MG63 (cell line): ENCODE data around the gene C1orf35. TPM values are rescaled to one million over a fixed set of nuclear protein-coding genes. Genes with fewer than 3 reads are reported as not detected.

ENCODE experiments used
- DNase-seq: peaks from one replicate; pipeline ENCODE4 v3.0.0-alpha.2; 2020
- H3K27me3 ChIP-seq: fragments of 250-450 bp; sonication (Bioruptor Pico); 2 replicates; pipeline ENCODE4 v1.5.1; 2020; ENCODE audit warnings: mild to moderate bottlenecking, moderate library complexity
- H3K36me3 ChIP-seq: fragments of 250-450 bp; sonication (Bioruptor Pico); 2 replicates; pipeline ENCODE4 v1.5.1; 2020; ENCODE audit warnings: mild to moderate bottlenecking, moderate library complexity
- H3K4me3 ChIP-seq: fragments of 250-450 bp; sonication (Bioruptor Pico); 2 replicates; pipeline ENCODE4 v1.5.1; 2020; ENCODE audit warnings: mild to moderate bottlenecking, moderate library complexity
- H3K9me3 ChIP-seq: fragments of 250-450 bp; sonication (Bioruptor Pico); 2 replicates; pipeline ENCODE4 v1.5.1; 2020; ENCODE audit warnings: mild to moderate bottlenecking, moderate library complexity
- total RNA-seq: library from RNA; depleted of rRNA; stranded (reverse); fragments of >200 nt; shearing (Covaris generic); gene quantifications from 2 replicates; pipeline ENCODE4 v1.2.3, GENCODE V29; 2014; ENCODE audit warnings: low replicate concordance

The C1orf35 gene
- total RNA-seq, 1 experiment from 2014 or later: 38.6 TPM

DNA sequence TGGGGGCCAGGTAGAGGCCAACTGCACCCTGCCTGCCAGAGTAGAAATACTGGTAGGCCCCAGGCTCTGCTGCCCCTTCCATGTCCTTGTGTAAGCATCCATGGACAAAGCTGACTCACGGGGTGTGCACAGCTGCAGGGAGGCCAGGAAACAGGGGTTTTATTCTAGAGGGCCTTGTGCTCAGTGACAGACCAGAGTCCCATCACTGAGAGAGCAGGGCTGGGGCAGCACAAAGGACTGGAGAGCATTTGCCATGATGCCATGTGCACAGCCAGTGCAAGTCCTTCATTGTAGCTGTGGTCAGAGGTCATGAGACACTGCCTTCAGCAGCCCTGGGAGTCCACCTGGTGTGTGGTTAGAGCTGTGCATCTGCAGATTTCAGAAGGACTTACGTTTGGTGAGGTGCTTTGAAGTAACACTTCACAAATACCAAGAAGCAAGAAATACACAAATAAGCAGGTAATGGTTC lies 12.5 kb downstream of the C1orf35 start:
- Histone ChIP-seq H3K9me3 (peaks cover 27% of the 10 kb centered on the region), H3K36me3 (peaks cover 94% of the 10 kb centered on the region), H3K27me3 (no peaks in the 10 kb centered on the region), H3K4me3 (no peak overlapping the region)
- DNase-seq: no peak

DNA sequence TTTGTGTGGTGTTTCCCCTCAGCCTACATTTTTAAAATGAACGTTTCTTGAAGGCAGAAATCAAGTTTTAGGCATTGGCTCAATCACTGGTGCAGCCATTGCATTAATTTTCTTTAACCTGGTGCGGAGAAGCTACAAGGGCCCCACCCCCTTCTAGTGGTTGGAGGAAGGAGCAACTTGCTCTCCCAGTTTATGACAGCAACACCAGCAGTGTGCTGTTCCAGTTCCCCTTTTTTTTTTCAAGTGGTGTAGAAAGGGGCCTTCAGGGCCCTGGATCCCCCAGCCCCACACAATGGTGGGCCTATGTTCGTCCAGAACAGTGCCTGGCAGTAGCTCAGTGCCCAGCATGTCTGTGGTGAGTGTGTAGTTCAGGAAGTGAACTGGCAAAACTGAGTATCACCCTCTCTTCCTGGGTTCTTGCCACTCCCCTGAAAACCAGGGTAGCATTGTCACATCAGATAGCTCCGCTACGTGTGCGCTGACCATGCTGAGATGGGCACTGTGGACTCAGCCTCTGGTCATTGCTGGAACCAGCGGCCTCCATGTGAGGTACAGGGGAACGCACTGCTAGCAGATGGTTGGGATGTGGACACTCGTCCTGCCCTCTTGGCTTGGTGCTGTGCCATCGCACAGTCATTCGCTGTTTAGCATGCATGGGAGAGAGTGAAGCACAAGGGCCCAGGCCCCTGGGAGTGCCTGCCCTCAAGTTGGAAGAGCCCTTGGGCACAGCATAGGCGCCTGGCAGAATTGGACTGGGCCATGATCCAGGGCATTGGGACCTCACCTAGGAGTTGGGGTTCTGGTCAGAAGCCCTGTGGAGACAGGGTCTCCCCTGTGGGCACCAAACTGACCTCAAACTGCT lies 13.4 kb downstream of the C1orf35 start:
- H3K9me3 ChIP-seq: peaks cover 25% of the 10 kb centered on the region
- no peak for DNase-seq
- no peaks in the 10 kb centered on the region for H3K27me3 ChIP-seq
- H3K36me3 ChIP-seq: peaks cover 94% of the 10 kb centered on the region
- H3K4me3 ChIP-seq: no peak overlapping the region

DNA sequence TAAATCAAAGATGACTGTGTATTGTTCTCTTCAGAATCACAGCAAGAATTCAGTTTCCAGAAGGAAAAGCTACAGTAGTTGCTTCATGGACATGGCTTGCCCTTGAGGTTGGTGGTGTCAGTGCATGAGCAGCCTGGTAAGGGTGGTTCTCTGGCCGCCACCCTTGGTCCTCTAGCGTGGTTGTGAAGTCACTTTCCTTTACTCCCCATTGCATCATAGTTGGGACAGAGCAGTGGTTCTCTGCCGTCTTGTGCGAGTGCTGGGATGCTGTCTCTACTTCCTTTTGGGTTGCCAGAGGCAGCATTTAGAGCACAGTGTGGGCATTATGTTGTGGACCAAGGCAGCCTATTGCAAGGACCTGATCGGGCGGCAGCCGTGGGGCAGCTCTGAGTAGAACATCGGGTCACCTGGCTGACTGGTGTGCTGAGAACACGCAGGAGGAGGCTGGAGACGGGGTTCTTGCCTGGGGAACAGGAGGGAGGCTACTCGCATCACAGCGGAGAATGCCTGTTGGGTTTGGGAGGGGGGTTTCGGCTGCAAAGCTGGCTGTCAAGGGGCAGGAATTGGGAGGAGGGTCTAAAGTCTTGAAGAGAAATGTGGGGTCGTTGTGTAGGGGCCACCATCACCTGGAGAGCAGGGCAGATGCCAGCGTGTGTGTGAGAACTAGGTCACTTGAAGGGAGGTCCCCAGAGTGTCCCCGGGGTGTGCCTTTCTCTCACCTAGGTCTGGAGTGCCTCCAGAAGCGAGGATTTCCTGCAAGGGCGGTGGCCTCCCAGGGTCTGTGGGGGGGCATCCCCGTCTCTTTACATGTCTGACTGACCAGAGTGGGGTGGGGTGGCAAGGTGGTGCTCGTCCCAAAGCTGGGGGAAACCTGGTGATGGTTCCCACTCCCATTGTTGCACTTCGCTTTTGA lies 14.3 kb downstream of the C1orf35 start:
- H3K27me3 ChIP-seq: no peaks in the 10 kb centered on the region
- no peak overlapping the region for H3K4me3 ChIP-seq
- peaks cover 16% of the 10 kb centered on the region for H3K9me3 ChIP-seq
- H3K36me3 ChIP-seq: peaks cover 94% of the 10 kb centered on the region
- no peak for DNase-seq

DNA sequence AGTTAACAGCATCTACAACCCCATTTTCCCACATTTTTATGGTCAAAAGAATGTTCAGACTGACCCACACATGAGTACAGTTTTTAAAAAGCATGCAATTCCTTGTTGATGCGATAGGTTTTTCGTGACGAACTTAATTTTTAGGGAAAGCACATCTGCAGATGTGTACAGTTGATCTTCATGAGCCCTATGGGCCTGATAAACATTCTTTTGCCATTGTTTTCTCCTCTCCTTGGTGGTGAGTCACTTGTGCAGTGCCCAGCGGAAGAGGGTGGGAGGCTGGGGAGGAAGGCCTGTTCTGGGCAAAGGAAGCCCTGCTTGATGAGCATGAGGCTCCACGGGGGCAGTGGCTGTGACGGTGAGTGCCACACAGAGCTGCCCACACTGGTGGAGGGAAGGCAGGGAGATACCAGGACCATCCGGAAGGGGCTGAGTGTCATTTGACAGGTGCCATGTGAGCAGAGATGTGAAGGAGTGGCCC lies 15.3 kb downstream of the C1orf35 start:
- H3K27me3 ChIP-seq: no peaks in the 10 kb centered on the region
- peaks cover 95% of the 10 kb centered on the region for H3K36me3 ChIP-seq
- peaks cover 7% of the 10 kb centered on the region for H3K9me3 ChIP-seq
- DNase-seq: peak; percentile 85
- H3K4me3 ChIP-seq: peak overlapping the region; percentile 2; the same call in 1 of the 2 replicates

DNA sequence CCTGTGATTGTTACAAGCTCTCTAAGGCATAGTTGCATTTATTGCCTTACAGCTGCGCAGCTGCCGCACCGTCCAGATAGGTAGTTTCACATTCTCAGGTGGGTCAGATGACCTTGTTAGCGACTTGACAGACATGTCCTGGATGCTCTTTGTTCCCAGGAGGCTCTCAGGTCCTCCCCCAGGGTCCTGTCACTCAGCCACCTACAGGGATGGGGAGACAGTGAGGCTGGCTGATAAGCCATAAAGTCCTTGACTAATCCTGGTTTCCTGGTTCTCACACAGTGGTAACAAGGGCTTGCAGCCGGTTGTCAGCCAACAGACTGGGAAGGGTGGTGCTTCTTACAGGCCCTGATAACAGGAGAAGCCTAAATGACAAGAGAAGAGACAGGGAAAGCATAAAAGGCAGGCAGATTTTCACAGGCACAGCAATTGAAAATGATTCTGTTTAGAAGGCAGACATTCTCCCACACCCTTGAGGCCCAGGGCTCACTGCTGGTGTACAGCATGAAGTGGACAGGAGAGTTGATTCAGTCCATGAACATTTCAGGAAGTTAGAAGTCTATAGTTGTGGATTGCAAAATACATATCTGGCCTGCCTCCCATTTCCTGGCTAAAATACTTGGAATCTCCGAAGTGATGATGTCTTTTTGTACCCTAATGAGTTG lies 17.7 kb downstream of the C1orf35 start:
- H3K4me3 ChIP-seq: peak overlapping the region; percentile 100
- H3K36me3 ChIP-seq: peaks cover 71% of the 10 kb centered on the region
- peak; percentile 30 for DNase-seq
- H3K9me3 ChIP-seq: no peaks in the 10 kb centered on the region
- H3K27me3 ChIP-seq: no peaks in the 10 kb centered on the region

DNA sequence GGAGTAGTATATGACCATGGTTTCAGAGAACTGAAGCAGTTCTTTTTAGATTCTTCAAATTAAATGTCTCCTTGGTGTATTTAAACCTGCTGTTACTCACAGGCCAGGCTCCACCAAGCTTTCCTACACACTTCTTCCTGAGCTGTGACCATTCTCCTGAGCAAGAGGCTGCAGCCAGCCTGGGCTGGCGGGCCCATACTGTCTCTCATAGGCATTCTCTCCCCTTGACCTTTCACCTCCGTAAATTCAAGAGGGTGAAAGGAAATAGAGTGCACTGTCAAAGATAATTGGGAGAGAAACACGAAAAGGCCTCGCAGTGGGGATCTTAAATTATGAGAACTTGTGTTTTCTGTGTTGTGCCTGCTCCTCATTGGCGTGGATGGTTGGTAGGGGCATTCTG lies 18.3 kb downstream of the C1orf35 start:
- Histone ChIP-seq H3K36me3 (peaks cover 65% of the 10 kb centered on the region), H3K9me3 (no peaks in the 10 kb centered on the region), H3K4me3 (peak overlapping the region; percentile 100), H3K27me3 (no peaks in the 10 kb centered on the region)
- DNase-seq: no peak

GRCh38 chr1:228084325-228084724 lies 18.8 kb downstream of the C1orf35 start:
- Histone ChIP-seq H3K4me3 (peak overlapping the region; percentile 100), H3K36me3 (peaks cover 60% of the 10 kb centered on the region), H3K27me3 (no peaks in the 10 kb centered on the region), H3K9me3 (no peaks in the 10 kb centered on the region)
- no peak for DNase-seq

DNA sequence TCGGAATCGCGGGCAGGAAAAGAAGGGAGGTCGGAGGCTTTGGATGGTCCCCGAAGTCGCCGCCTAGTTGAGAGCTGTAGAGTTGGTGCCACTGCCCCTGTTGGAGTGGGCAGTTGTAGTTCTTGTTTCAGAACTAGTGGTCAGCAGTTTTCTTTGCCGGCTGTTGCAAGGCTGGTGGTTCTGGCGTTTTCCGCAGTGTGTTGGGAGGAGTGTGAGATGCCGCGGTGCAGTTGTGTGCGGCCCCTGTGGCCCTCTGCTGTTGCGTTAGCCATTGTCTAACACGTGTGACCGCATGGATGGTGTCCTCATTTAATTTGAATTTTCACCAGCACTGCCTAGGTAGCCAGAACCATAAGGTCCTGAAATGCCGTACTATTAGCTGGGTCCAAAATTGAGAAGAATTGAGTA lies 19.2 kb downstream of the C1orf35 start:
- Histone ChIP-seq H3K27me3 (no peaks in the 10 kb centered on the region), H3K36me3 (peaks cover 56% of the 10 kb centered on the region), H3K9me3 (no peaks in the 10 kb centered on the region), H3K4me3 (peak overlapping the region; percentile 100)
- DNase-seq: no peak

DNA sequence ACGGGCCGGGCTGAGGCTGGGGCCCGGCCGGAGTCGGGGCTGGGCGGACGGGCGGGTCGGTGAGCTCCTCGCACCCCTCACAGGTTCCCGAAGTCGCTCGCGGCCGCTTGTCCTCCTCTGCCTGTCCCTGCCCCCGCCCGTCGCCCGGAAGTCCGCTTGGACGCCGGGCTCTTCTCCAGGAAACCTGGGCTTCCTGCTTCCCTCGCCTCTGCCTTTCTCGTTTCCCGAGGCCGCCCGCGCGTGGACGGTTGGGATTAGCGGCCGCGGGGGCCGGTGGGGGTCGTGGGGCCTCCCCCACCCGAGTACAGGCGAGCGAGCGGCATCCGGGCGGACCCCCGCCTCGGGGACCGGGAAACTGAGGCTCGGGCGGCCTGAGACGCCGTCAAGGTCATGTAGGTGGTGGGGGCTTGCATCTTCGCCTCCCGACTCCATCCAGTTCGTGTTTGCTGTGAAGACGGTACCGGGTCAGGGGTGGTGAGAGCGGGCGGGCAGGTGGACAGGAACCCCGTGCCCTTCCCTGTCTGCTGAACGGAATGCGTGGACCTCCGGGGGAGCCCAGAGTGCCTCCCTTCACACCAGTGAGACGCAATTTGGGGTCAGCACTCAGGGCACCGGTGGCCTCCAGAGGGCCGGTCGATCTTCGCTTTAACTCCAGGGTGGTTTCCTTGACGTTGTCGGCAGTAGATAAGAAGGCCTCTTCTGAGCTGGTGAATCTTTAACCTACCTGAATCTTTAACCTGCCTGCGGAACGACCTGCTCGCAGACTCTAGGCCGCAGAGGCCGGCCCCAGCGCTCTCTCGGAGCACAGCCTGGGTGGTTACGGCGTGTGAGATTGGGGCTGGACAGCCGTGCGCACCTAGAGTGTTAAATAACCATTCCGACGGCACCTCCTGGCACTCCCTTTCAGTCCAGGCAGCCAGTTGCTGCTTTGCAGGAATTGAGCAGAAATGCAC lies 19.9 kb downstream of the C1orf35 start:
- Histone ChIP-seq H3K9me3 (no peaks in the 10 kb centered on the region), H3K4me3 (peak overlapping the region; percentile 100), H3K36me3 (peaks cover 49% of the 10 kb centered on the region), H3K27me3 (no peaks in the 10 kb centered on the region)
- peak; percentile 74 for DNase-seq

- no peaks in the 10 kb centered on the region for H3K27me3 ChIP-seq
- H3K4me3 ChIP-seq: peak within 1 kb of the TSS; percentile 100
- DNase-seq: peak; percentile 91
- no peaks in the 10 kb centered on the region for H3K9me3 ChIP-seq
- peaks cover 42% of the 10 kb centered on the region for H3K36me3 ChIP-seq
Measured at GRCh38 chr1:228082214-228082917, 20.8 kb downstream of the C1orf35 start, which contains the start of gene ARF1. ARF1 (plus strand) TSS chr1:228082708; CDS start chr1:228097115, 14,407 bp downstream.

- peak overlapping the region; percentile 100 for H3K4me3 ChIP-seq
- DNase-seq: no peak
- peaks cover 35% of the 10 kb centered on the region for H3K36me3 ChIP-seq
- no peaks in the 10 kb centered on the region for H3K9me3 ChIP-seq
- no peaks in the 10 kb centered on the region for H3K27me3 ChIP-seq
Measured at GRCh38 chr1:228081578-228082213, 21.4 kb downstream of the C1orf35 start.

DNA sequence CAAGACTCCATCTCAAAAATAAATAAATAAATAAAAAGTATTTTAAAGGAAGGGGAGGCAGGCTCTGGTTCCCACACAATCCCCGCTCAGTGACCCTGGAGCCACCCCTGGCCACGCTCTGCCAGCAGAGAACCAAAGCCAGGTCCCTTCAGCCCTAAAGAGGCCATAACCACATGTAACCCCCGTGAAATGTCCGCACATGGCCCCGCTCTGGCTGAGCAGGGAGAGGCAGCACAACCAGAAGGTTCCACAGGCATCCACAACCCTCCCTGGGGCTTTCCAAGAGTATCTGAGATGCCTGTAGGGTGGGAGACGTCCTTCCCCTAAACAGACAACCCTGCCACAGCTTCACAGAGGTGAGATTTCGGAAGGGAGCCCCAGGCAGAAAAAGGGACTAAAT lies 22.0 kb downstream of the C1orf35 start:
- no peak for DNase-seq
- H3K9me3 ChIP-seq: no peaks in the 10 kb centered on the region
- no peaks in the 10 kb centered on the region for H3K27me3 ChIP-seq
- peaks cover 32% of the 10 kb centered on the region for H3K36me3 ChIP-seq
- peak overlapping the region; percentile 100 for H3K4me3 ChIP-seq

- DNase-seq: no peak
- peaks cover 19% of the 10 kb centered on the region for H3K36me3 ChIP-seq
Measured at GRCh38 chr1:228079601-228080263, 23.4 kb downstream of the C1orf35 start.

DNA sequence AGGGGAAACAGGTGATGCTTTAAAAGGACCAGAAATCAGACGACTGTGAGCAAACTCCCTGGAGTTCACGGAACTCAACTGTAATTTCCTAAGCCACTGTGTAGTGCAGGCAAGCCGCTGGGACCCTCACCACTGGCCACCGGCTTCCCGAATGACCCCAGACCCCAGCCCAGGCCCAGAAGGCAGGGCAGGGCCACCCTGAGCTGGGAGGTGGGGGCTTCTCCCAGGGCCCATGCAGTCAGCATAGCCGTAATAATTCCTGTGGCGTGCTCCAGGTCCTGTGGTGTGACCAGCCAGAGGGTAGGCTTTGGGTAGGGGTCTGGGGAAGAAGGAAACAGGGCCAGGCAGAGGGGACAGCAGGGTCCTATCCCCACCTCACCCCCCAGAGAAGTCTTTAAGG lies 24.1 kb downstream of the C1orf35 start:
- Histone ChIP-seq H3K36me3 (peaks cover 12% of the 10 kb centered on the region), H3K4me3 (no peak overlapping the region), H3K27me3 (no peaks in the 10 kb centered on the region), H3K9me3 (no peaks in the 10 kb centered on the region)
- DNase-seq: no peak

More at GRCh38 chr1:228079601-228080263, 23.4 kb downstream of the C1orf35 start:
- no peak overlapping the region for H3K4me3 ChIP-seq
- no peaks in the 10 kb centered on the region for H3K9me3 ChIP-seq
- H3K27me3 ChIP-seq: no peaks in the 10 kb centered on the region
